Measurements from ENCODE around the gene KCNH1. TPM values are rescaled to one million over a fixed set of nuclear protein-coding genes. Genes with fewer than 3 reads are reported as not detected.

Gene KCNH1
- total RNA-seq, 1 experiment from 2014 or later = not detected

GRCh38 chr1:210696709-210697108 lies 437.2 kb downstream of the KCNH1 start:
- no peak for TF ChIP-seq CEBPB (IDR thresholded peaks at IDR 0.05; ENCODE audit: low read depth)
- TF ChIP-seq REST (IDR thresholded peaks at IDR 0.05; ENCODE audit: low read depth) = no peak
- TF ChIP-seq, protein P1, sequence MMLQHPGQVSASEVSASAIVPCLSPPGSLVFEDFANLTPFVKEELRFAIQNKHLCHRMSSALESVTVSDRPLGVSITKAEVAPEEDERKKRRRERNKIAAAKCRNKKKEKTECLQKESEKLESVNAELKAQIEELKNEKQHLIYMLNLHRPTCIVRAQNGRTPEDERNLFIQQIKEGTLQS (IDR thresholded peaks at IDR 0.05) = no peak
- TF ChIP-seq, protein P2, sequence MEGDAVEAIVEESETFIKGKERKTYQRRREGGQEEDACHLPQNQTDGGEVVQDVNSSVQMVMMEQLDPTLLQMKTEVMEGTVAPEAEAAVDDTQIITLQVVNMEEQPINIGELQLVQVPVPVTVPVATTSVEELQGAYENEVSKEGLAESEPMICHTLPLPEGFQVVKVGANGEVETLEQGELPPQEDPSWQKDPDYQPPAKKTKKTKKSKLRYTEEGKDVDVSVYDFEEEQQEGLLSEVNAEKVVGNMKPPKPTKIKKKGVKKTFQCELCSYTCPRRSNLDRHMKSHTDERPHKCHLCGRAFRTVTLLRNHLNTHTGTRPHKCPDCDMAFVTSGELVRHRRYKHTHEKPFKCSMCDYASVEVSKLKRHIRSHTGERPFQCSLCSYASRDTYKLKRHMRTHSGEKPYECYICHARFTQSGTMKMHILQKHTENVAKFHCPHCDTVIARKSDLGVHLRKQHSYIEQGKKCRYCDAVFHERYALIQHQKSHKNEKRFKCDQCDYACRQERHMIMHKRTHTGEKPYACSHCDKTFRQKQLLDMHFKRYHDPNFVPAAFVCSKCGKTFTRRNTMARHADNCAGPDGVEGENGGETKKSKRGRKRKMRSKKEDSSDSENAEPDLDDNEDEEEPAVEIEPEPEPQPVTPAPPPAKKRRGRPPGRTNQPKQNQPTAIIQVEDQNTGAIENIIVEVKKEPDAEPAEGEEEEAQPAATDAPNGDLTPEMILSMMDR (IDR thresholded peaks at IDR 0.05 in 2 of 3, conservative IDR thresholded peaks at IDR 0.05 in 1 of 3; ENCODE audit: borderline replicate concordance in 1 of 3, insufficient read depth in 1 of 3, low read depth in 2 of 3, low read length in 2 of 3) = no peak
- TF ChIP-seq SIN3A (IDR thresholded peaks at IDR 0.05; ENCODE audit: low read depth) = no peak
- no peak for TF ChIP-seq FOSL1 (IDR thresholded peaks at IDR 0.05; ENCODE audit: low read depth)
- TF ChIP-seq CBX3 (IDR thresholded peaks at IDR 0.05; ENCODE audit: low read depth) = no peak
- TF ChIP-seq YY1 (IDR thresholded peaks at IDR 0.05; ENCODE audit: extremely low read depth, insufficient replicate concordance, low read depth, low read length) = no peak
- no peak for TF ChIP-seq TCF7L2 (IDR thresholded peaks at IDR 0.05; ENCODE audit: borderline replicate concordance, extremely low read depth, insufficient read depth, insufficient read length)
- TF ChIP-seq ZNF274 (IDR thresholded peaks at IDR 0.05; ENCODE audit: low read depth, low read length) = no peak
- no peak for TF ChIP-seq POLR2A (IDR thresholded peaks at IDR 0.05; ENCODE audit: borderline replicate concordance, extremely low read depth, insufficient read depth, insufficient read length)
- TF ChIP-seq, protein P3, sequence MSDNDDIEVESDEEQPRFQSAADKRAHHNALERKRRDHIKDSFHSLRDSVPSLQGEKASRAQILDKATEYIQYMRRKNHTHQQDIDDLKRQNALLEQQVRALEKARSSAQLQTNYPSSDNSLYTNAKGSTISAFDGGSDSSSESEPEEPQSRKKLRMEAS (IDR thresholded peaks at IDR 0.05) = no peak
- no peak for TF ChIP-seq ZFX (IDR thresholded peaks at IDR 0.05)
- TF ChIP-seq SP1 (IDR thresholded peaks at IDR 0.05; ENCODE audit: low read depth) = no peak
- no peak for TF ChIP-seq ELF1 (IDR thresholded peaks at IDR 0.05; ENCODE audit: borderline replicate concordance, low read depth)
- no peak for TF ChIP-seq RAD21 (IDR thresholded peaks at IDR 0.05; ENCODE audit: low read depth)
- TF ChIP-seq SRF (IDR thresholded peaks at IDR 0.05; ENCODE audit: low read depth) = no peak
- TF ChIP-seq EGR1 (IDR thresholded peaks at IDR 0.05; ENCODE audit: low read depth) = no peak
- no peak for DNase-seq (ENCODE audit: low read depth, low spot score)
- Histone ChIP-seq H3K4me2 (ENCODE audit: low read length) (no peak overlapping the region), H3K4me1 (ENCODE audit: control insufficient read depth in 1 of 2, insufficient read depth in 2 of 2, low read length in 2 of 2) (no peaks in the 10 kb centered on the region), H3K9ac (ENCODE audit: low read length) (no peak overlapping the region), H3K9me3 (ENCODE audit: control insufficient read depth in 1 of 2, insufficient read depth in 1 of 2, low read depth in 1 of 2, low read length in 2 of 2) (no peaks in the 10 kb centered on the region), H3K36me3 (ENCODE audit: control insufficient read depth in 1 of 2, insufficient read depth in 2 of 2, low read length in 2 of 2) (no peaks in the 10 kb centered on the region), H2AFZ (ENCODE audit: low read depth, low read length, poor library complexity, severe bottlenecking) (no peak overlapping the region), H3K79me2 (ENCODE audit: insufficient read depth, low read length) (no peaks in the 10 kb centered on the region), H4K20me1 (ENCODE audit: insufficient read depth) (no peaks in the 10 kb centered on the region), H3K4me3 (replicated peaks in 1 of 2; ENCODE audit: low read depth in 1 of 2, low read length in 2 of 2) (no peak overlapping the region), H3K27me3 (ENCODE audit: insufficient read depth, low read length) (peaks cover 33% of the 10 kb centered on the region), H3K9me2 (ENCODE audit: insufficient read depth) (no peaks in the 10 kb centered on the region), H3K27ac (ENCODE audit: low read depth, low read length) (no peak overlapping the region)
- BruUV-seq (replicated peaks) = no TSS peak
- POLR2A ChIA-PET = no interaction called here
- intact Hi-C loops (cut with micrococcal nuclease) = no loop called here
- CTCF ChIA-PET = no interaction called here
- RAD21 ChIA-PET (ENCODE audit: low non-redundant PET in 1 of 2, low total read pairs in 2 of 2, uncharacterized antibody in 2 of 2, unreplicated experiment in 2 of 2) = no interaction called here
- no peak for ATAC-seq

Measured in HCT116 (cell line).